Suppressor macrophage (primary cell): ENCODE data around the gene PAX9.

Experiments
- DNase-seq, 4 experiments: peaks; one replicate each; pipeline ENCODE4 v3.0.0-alpha.2; 2020 to 2022

PAX9 gene

DNA sequence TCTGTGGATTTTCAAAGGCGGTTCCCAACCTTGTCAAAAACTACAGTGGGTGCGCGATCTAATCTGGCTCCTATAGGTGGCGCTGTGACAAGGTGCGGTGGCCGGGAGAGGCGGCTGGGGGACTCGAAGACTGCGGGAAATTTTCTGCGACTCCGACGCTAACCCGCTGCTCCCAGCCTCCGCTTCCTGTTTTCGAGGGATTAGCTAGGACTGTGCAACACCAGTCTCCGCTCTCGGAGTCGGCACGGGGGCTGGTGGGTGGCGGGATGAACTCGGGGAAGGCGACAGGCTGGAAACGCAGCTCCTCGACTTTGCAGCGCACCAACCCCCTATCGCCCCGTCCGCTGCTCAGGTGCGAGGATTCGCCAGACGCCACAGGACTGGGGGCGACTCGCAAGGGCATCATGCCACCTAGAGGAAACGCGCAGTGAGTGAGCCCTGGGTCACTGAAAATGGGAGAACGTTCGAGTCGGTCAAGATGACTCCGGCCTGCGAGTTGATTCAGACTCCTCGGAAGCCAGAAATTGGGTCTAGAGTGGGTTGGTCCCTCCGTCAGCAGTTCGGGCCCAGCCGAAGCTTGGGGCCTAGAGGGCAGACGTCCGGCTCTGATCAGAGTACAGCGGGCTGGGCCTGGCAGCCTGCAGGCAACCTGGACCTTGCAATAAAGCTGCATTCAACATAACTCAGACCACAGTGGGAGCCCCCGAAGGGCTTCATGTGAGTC is 5.5 kb upstream of the PAX9 start:
- DNase-seq: peak; percentile 8 to 46 (median 36)

DNA sequence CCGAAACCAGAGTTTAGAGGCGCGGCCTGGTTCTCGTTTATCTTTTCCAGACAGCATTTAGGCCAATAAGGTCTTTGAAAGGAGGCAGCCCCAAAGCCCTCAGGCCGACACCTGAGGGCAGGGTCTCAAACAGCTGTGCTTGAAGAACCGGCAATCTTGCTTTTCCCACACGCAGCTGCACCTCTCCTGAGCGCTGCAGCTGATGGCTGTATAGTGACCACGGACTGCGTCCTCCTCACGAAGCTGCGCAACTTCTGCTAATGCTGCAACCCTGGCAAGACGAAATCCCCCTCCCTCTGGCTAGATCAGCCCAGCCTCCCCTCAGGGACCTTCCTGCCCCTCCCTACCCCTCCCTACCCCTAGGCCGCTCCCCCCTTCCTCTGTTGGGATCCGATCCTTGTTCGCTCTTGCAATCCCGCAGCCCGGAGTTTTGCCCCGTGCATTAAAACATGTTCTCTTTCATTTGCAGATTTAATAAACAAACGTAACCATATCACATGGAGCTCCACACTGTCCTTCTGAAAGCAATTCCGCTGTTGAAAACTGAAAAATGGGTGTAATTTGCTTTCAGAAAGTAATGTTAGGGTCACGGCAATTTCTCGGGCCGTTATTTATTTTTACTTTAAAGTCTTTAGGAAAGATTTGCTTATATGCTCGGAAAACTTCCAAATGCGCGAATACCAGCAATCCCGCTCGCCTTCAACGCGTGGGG is 4.8 kb upstream of the PAX9 start:
- no peak for DNase-seq

DNA sequence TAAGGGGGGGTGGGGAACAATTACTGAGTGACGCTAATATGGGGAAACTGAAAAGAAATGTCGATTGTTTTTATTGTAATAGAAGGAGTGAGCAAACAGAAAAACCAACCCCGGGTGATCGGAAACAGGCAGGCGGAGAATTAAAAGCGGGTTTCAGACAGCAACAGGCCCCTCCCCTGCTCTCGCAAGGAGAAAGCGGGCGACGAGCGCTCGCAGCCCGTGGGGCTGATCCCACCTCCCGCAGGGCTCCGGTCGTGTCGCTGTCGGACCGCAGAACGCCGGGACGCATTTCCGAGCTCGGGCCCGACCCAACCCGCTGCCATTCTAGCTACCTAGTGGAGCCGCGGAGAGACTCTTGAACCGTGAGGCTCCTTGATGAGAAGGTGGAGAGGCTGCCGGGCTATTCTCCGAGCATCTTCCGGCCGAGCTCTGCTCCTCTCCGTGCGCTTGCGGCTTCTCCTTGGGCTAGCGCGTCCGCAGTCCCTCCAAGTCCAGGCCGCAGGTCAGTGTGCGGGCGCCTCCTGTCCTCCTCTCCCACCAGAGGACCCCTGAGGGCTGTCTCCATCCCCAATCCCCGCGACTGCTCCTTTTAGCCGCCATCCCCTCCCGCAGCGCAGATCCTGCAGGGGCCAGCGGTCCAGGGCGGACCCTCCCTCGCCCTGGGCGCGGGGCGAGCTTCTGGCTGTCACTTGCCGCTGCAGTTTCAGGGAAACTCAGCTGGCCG is 4.1 kb upstream of the PAX9 start:
- DNase-seq: no peak

DNA sequence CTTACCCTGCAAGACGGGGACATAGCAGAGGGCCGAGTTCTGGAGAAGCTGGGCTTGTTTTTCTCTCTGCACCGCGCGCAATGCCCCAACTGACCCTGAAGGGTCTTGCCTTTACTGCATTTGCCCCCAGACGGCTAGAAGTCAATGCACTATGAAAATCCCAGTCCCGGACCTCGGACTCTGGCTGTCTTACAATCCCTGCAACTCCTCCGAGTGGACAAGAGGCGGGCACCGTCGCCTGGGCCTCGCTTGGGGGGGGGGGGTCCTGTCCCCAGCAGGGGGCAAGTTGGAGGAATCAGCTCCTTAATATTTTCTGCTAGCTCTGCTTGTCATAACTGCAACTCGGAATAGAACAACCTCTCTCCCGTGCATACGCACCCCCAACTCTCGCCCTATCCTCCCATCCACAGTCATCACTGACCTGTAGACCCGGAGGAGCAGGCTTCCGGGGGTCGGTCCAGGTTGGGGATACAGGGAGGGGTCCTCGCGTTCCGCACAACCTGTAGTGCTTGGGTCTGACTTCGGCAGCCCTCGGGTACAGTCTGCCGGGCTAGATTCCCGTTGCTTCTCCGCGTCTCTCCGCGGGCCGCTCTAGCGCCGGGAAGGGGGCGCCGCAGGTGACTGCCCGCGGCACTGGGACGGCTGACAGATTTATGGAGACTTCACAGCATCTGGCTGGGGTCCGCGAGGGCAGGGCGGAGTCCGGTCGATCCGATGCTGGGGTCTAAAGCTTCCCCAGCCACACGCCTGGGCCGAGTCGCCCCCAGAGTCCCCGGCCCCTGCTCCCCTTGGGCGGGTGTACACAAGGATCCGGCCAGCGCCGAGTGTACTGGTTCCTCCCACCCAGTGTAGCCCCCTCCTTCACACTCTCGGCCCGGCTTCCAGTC is 3.3 kb upstream of the PAX9 start:
- no peak for DNase-seq

DNA sequence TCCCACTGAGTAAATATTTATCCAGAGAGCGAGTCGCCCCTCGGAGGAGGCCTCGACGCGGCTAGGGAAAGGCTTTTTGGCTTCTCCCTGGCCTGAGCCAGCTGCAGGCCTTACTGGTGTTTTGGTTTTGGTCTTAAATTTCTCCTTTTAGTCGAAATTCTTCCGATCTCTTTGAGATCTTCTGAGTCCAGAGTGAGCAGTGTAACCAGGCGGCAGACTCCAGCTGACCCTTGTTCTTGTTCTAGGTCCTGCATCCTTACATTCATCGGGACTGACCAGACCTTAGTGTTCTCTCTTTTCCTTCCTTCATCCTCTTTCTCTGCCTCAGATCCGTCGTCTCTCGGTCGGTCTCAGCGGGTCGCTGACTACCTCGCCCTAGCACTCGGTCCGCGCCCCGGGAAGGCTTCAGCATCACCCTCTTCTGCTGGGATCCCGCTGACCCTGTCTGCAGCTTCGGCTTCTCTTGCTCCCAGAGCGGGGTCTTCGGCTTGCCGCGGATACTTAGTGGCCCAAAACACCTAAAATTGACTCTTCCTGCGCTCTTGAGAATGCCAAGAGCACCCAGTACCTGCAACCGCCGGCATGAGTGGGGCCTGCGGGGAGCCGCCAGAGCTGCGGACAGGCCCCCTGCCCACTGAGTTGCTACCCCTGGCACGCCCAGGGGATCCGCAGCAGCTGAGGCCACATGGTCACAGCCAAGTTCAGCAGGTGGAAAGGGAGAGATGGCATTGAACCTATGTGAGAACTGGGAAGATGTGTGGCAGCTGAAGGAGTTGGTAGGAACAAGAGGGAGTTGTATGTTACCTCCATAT is 2.4 kb upstream of the PAX9 start:
- DNase-seq: no peak

DNA sequence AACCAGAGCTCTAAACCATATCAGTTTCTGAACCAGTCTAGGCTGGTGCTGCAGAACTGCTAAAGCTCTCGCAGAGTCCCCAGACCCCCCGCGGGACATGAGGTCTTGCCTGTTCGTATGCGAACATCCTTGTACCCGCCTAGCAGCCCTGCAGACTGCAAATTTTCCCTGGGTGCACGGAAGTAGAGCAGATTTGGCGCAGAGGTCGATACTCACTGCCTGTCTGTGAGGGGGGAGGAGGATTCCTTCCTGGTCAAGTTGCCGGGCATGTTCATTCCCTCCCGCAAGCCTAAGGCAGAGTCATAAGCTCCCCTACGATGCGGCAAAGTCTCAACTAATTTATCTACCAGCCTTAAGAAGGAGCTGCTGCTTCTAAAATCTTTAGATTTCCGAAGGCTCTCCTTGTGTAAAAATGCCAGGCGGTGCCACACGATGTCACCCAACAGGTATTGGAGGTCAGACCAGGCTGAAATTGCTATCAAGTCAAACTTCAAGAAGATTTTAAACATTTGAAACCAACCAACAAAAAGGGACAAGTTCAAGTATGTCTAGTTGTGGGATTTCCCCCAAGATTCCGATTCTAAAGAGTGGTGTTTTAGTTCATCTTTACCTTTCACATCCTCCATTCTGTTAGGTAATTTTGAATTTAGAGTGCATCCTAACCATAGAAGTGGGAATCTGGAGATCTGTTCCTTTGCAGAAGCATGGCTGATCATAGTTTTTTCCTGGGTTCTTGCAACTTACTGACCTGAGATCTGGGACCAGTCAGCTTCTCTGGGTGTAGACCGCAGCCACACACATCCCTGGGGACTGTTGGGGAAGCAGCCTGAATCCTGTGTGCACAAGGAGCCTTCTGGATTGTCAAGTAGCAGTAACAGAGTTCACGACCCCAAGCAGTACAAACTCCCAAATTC is 1.6 kb upstream of the PAX9 start:
- DNase-seq: no peak

DNA sequence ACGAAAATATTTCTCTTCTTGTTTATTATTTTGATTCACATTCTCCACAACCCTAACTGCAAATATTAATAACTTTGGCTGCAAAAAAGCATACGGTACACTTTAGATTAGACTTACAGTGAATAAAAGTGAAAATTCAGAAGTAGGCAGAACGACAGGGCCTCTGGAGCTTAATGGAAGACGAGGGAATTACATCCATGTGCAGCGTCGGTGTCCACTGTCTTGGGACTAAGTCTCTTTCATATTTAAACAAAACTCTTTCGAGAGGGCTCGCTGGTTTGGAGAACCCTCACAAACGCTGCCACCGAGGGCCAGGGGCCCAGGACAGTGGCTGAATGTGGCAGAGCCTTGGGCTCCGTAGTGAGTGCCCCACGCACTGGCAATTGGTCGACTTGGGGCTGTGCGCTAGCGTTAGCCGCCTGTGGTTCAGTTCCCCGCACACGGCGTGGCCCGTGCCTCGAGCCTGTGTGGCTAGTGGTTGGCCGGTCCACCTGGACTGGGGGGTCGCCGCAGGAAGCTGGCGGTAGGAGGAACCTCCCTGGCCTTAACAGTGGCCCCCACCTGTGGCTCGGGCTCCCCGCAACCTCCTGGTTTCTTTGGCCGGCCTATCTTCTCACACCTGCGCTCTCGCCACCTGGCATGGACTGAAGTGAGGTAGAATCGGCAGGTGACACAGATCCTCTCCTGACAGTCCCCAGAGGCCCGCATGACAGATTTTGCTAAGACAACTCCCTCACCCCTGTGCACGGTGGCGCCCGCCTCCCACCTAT is 739 bp upstream of the PAX9 start:
- DNase-seq: no peak

DNA sequence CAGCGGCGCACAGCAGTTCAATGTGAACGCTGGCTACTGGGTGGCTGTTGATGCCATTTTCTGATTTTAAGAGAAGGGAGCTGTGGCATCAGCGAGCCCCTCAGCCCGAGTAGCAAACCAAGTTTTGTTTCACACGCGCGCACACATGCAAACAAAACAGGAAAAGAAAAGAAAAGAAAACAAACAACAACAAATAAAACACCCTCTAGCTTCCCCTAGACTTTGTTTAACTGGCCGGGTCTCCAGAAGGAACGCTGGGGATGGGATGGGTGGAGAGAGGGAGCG is 540 bp downstream of the PAX9 start:
- DNase-seq: no peak

DNA sequence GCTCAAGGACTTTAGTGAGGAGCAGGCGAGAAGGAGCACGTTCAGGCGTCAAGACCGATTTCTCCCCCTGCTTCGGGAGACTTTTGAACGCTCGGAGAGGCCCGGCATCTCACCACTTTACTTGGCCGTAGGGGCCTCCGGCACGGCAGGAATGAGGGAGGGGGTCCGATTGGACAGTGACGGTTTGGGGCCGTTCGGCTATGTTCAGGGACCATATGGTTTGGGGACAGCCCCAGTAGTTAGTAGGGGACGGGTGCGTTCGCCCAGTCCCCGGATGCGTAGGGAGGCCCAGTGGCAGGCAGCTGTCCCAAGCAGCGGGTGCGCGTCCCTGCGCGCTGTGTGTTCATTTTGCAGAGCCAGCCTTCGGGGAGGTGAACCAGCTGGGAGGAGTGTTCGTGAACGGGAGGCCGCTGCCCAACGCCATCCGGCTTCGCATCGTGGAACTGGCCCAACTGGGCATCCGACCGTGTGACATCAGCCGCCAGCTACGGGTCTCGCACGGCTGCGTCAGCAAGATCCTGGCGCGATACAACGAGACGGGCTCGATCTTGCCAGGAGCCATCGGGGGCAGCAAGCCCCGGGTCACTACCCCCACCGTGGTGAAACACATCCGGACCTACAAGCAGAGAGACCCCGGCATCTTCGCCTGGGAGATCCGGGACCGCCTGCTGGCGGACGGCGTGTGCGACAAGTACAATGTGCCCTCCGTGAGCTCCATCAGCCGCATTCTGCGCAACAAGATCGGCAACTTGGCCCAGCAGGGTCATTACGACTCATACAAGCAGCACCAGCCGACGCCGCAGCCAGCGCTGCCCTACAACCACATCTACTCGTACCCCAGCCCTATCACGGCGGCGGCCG is 1.1 kb downstream of the PAX9 start:
- no peak for DNase-seq

DNA sequence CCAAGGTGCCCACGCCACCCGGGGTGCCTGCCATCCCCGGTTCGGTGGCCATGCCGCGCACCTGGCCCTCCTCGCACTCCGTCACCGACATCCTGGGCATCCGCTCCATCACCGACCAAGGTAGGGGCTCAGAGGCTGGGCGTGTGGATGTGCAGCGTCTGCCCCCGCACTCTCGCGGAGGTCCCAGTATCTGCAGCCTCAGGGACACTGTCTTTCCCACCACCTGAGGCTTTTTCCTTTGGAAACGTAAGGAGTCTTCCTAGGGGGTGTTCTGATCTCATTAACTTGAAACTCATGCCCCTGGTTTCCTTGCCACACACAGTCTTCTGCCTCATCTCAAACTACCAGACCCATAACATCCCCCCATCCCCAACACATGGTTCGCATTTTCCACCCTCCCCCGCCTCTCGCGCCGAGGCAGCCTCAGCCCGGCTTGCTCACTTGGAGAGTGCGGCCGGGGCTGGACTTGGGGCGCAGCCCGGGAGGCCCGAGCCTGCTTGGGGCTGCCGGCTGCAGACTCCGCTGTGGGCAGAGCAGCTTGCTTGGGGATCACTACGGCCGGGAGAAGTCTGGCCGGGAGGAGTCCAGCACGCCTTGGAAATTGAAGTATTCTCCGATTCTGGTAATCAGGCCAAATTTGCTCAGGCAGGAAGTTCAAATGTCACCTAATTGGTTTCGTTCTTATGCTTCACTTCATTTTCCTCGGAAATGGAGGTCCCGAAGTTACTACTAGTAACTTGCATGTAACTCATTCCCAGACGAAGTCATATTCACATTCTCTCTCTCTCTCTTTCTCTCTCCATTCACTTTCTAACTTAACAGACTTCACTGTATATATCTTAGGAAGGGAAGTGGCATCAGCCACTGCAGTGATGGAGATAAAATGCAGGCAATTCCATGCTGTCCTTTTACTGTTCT is 2.0 kb downstream of the PAX9 start:
- DNase-seq: no peak

DNA sequence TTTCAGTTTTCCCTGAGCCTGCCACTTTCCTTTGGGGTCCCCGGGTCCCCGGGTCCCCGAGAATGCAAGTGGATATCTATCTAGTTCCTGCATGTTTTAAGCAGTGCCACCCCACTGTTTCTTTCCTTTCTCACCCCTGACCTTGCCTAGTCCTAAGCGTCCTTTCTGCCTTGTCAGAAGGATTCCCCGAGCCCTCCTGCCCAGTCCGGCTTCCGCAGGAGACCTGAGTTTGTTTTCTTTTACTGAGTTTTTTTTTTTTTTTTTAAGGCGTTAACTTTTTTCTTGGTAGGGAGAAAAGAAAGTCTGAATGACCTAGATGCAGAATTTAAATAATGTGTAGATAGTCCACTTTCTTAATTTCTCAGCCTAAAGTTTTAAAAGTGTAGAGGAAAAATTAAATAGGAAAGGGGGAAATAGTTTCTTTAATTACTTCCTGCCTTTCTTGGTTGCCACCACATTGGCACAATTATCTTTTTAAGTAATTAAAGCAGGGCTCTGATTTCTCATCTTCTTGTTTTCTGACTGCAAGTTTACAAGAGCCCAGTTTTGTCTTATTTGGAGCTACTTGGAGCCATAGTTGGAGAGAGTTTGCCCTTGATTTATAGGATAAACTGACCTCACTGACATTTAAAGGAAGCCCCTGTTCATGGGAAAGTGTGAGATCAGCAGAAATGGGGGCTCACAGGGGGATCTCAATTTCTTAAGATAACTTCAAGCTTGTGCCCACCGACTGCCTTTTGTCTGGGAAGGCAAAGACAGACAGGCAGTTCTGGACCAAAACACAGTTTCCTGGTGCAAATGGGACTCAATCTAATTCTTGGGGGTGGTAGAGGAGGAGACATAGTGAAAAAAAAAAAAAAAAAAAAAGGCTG is 2.9 kb downstream of the PAX9 start:
- DNase-seq: no peak

DNA sequence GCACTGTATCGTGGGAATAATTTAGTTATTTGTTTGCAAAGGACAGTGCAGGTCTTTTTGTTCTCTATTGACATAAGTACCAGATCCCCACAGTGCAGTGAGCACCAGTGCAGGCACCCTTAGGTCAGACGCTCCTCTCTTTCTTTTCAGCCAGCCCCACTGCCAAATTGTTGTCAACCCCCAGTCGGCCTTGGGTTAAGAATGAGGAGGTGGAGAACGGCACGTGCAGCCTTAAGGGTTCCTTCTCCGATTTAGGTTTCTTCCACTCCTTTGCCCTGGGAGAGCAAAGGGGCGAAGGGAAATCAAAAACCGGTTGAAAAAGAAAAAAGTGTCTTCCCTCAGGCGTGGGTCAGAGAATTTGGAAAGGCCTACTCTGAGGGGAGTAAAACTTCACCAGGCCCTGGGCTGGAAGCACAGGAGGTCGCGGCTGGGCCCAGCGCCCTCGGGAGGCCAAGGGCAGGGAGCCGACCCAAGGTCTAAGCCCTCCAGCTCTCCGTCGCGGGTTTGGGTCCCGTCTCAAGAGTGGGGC is 4.3 kb downstream of the PAX9 start:
- no peak for DNase-seq

DNA sequence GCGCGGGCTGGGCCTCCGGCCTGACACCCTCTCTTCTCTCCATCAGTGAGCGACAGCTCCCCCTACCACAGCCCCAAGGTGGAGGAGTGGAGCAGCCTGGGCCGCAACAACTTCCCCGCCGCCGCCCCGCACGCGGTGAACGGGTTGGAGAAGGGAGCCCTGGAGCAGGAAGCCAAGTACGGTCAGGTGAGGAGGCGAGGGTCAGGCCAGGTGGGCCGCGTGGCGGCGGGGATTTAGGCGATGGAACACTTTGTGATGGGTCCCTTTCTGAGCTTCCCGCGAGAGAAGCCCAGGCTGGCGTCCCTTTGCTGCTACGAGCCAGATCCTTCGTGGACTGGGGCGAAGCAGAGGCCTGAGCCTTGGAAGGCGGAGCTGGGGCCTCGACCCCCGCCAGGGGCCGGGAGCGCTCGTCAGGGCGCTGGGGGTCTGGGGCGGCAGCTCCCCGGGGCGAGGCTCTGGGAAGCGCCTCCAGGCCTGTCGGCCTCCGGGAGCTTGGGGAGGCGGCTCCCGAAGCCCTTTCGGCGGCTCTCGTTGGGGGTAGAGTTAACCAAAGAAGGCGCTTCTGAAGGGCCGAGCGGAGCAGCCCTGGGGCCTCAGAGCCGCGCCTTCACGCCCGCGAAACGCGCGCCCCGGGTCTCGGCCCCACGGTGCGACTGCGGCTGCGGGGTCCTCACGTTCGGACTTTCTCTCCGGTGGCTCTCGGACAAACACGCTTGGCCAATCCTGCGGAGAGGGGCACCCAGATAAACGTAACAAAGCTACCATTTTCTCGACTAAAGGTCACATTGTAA is 5.0 kb downstream of the PAX9 start:
- DNase-seq: no peak

DNA sequence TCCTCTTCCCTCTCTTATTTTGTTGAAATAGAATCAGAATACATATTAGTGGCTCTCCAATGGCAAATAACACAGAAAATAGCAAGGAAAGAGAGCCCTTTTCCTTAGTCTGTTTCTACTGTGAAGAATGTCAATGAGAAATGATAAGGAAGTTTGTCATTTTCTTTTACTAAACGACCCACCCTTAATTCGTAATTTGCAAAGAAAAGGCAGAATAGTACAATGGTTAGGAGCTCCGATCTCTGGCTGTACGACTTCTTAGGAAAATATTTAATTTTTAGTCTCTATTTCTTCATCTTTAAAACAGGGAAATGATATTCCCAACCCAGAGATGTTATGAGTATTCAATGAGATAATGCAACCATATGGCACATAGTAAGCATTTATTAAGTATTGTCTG is 6.0 kb downstream of the PAX9 start:
- DNase-seq: no peak

DNA sequence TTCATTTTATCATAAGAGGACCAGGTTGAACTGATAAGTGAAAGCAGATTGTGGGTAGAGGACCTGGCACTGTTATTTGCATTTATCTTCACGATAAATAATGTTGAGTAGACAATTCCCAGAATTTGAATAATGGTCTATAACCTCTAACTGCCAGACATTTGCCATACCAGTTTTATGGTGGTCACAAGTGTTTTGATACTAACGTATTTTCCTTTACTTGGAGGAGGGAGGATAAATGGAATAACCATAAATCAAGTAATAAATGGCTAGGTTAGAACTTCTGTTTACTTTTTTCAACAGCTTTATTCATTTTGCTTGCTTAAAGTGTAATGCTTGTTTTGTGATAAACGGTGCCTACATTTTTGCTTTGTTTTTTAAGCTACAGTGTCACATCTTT is 9.5 kb downstream of the PAX9 start:
- no peak for DNase-seq

DNA sequence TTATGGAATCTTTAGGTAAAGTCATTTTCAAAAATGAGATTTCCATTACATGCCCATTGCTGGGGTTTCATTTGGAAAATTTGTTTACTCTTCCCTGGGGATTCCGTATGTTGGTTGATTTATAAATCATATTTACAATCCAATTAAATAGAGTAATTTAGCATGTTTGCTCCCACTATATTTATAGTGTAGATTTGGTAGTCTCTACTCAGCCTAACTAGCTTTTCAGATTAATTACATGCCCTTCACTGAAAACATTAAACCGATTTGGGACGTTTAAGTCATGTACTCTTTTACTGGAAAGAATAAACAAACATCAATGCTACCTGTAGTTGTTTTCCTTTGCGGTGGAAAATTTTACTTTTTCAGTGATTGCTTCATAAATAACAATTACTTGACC is 10.4 kb downstream of the PAX9 start:
- no peak for DNase-seq
